LNCaP clone FGC (cell line): Measurements from ENCODE around the gene ZNF423.

Experiments used
- DNase-seq: peaks from one replicate; pipeline ENCODE4 v3.0.0-alpha.2; 2011; ENCODE audit warnings: low read depth
- H3K4me3 ChIP-seq: 2 replicates; pipeline ENCODE4 v1.5.1; 2011; ENCODE audit warnings: mild to moderate bottlenecking, low read depth, low read length, control low read depth
- CTCF ChIP-seq: IDR thresholded peaks from 2 replicates; pipeline ENCODE4 v1.5.1; 2012; ENCODE audit warnings: mild to moderate bottlenecking; ENCODE audit not compliant: control insufficient read depth, insufficient read depth; ENCODE audit errors: extremely low read depth

The ZNF423 gene

GRCh38 chr16:49528866-49529288 lies 327.0 kb downstream of the ZNF423 start:
- no peak for TF ChIP-seq CTCF
- no peak overlapping the region for H3K4me3 ChIP-seq
- DNase-seq = no peak

- H3K4me3 ChIP-seq = no peak overlapping the region
- DNase-seq = peak; percentile 4
- no peak for TF ChIP-seq CTCF
These were observed 327.6 kb downstream of the ZNF423 start for GRCh38 chr16:49528060-49528865.

- TF ChIP-seq CTCF = no peak
- no peak for DNase-seq
- H3K4me3 ChIP-seq = no peak overlapping the region
These were observed 328.3 kb downstream of the ZNF423 start for GRCh38 chr16:49527611-49528010.

GRCh38 chr16:49526860-49527365 lies 329.0 kb downstream of the ZNF423 start:
- no peak for DNase-seq
- no peak overlapping the region for H3K4me3 ChIP-seq
- no peak for TF ChIP-seq CTCF

GRCh38 chr16:49524947-49525315 lies 331.0 kb downstream of the ZNF423 start:
- H3K4me3 ChIP-seq = no peak overlapping the region
- no peak for TF ChIP-seq CTCF
- DNase-seq = no peak

- no peak for DNase-seq
These were observed 331.5 kb downstream of the ZNF423 start for GRCh38 chr16:49524216-49524946.

More at GRCh38 chr16:49524216-49524946, 331.5 kb downstream of the ZNF423 start:
- TF ChIP-seq CTCF = no peak
- no peak overlapping the region for H3K4me3 ChIP-seq
